Astrocyte (in vitro differentiated cells and primary cell): ENCODE measurements around the gene CLCNKA.
"Not testable (repeated sequence)": the region's sequence is repeated elsewhere in the genome, so short reads cannot be mapped to it uniquely, and the experiment has no call there.

Source experiments
- CTCF ChIP-seq: IDR thresholded peaks from 2 replicates; pipeline ENCODE4 v1.5.1; 2011; ENCODE audit warnings: low read depth, mild to moderate bottlenecking, inconsistent platforms, low read length, moderate library complexity; ENCODE audit not compliant: insufficient read depth
- EZH2 ChIP-seq: IDR thresholded peaks from 2 replicates; pipeline ENCODE4 v1.6.1; 2012; ENCODE audit warnings: mild to moderate bottlenecking, low read length, inconsistent platforms; ENCODE audit not compliant: insufficient read depth

- TF ChIP-seq CTCF, EZH2: not testable (repeated sequence)
Measured at GRCh38 chr1:16020878-16021277, 958 bp upstream of the CLCNKA start.
